K562 (cell line): ENCODE data around the gene NRIP2. TPM values are rescaled to one million over a fixed set of nuclear protein-coding genes. Genes with fewer than 3 reads are reported as not detected.
"Not testable (repeated sequence)": the region's sequence is repeated elsewhere in the genome, so short reads cannot be mapped to it uniquely, and the experiment has no call there.

Source experiments
- ATAC-seq: fragments of 200-7000 bp; cut with Tn5 transposase; 3 replicates; pipeline ENCODE4 v1.9.1; 2020; ENCODE audit warnings: moderate library complexity
- BruUV-seq: library from RNA; stranded (reverse); fragments of 400-500 nt; replicated peaks from 2 replicates; lab custom pipeline; 2021; lab: Mats Ljungman, UMichigan
- CTCF ChIA-PET: fragments of 300-600 bp; formaldehyde crosslinking; extraction: SDS; loops from one replicate; lab custom pipeline; 2021; ENCODE audit warnings: low intra/inter-chr PET ratio; lab: Yijun Ruan, JAX
- POLR2A ChIA-PET: fragments of 300-600, 350-650 bp; sonication (Branson Sonifier 250); formaldehyde crosslinking; extraction: SDS; loops from one replicate; lab custom pipeline; 2021; ENCODE audit warnings: antibody characterized with exemption, inconsistent platforms; lab: Yijun Ruan, JAX
- DNase-seq, 4 experiments: peaks; one replicate each; pipeline versions ENCODE4 v3.0.0 to v3.0.0-alpha.2; 2011 to 2018; ENCODE audit warnings: low spot score in 3 of 4, mixed read lengths in 3 of 4; ENCODE audit errors: extremely low read depth in 1 of 4
- FAIRE-seq: peaks from 2 replicates; lab custom pipeline; 2011; peaks lifted over from hg19 to GRCh38; lab: Jason Lieb, UNC
- H2AFZ ChIP-seq: 2 replicates; pipeline ENCODE4 v1.6.0; 2011; ENCODE audit warnings: low read depth, low read length, control low read depth, inconsistent platforms
- H3K27ac ChIP-seq: fragments of 200-600 bp; 3 replicates; pipeline ENCODE4 v1.8.0; 2011; ENCODE audit warnings: low read depth, mild to moderate bottlenecking, control low read depth, inconsistent platforms, low read length, moderate library complexity, mixed read lengths; ENCODE audit errors: extremely low read depth
- H3K27me3 ChIP-seq, 2 experiments: fragments of 300-600 bp in 1 of 2; 2 replicates in 1 of 2; 3 replicates in 1 of 2; pipeline versions ENCODE4 v1.6.0 to v1.8.0; 2011; ENCODE audit warnings: inconsistent platforms in 2 of 2, low read length in 2 of 2, mild to moderate bottlenecking in 1 of 2, mixed read lengths in 1 of 2, moderate library complexity in 1 of 2; ENCODE audit not compliant: control insufficient read depth in 2 of 2, insufficient read depth in 2 of 2
- H3K36me3 ChIP-seq: fragments of 300-600 bp; 3 replicates; pipeline ENCODE4 v1.8.0; 2011; ENCODE audit warnings: mild to moderate bottlenecking, low read length, inconsistent platforms; ENCODE audit not compliant: control insufficient read depth, insufficient read depth
- H3K4me1 ChIP-seq, 2 experiments: fragments of 200-600 bp in 1 of 2; replicated peaks in 1 of 2; 2 replicates in 1 of 2; 3 replicates in 1 of 2; pipeline versions ENCODE4 v1.5.1 to v1.8.0; 2011; ENCODE audit warnings: inconsistent platforms in 2 of 2, low read length in 2 of 2, mild to moderate bottlenecking in 1 of 2, mixed read lengths in 1 of 2, moderate library complexity in 1 of 2; ENCODE audit not compliant: control insufficient read depth in 2 of 2, insufficient read depth in 2 of 2
- H3K4me2 ChIP-seq: 2 replicates; pipeline ENCODE4 v1.6.1; 2011; ENCODE audit warnings: low read length, control low read depth, inconsistent platforms, mixed read lengths; ENCODE audit not compliant: insufficient read depth
- H3K4me3 ChIP-seq: fragments of 200-600 bp; sonication (generic), shearing (Covaris generic); 2 replicates; pipeline ENCODE4 v1.5.1; 2016; ENCODE audit warnings: control low read depth, inconsistent platforms
- H3K79me2 ChIP-seq: fragments of 200-600 bp; 3 replicates; pipeline ENCODE4 v1.8.0; 2011; ENCODE audit warnings: low read length, inconsistent platforms; ENCODE audit not compliant: control insufficient read depth, insufficient read depth
- H3K9ac ChIP-seq, 2 experiments: 2 replicates each; pipeline versions ENCODE4 v1.6.0 to v1.6.1; 2011; ENCODE audit warnings: low read depth in 2 of 2, low read length in 2 of 2, control low read depth in 1 of 2, inconsistent platforms in 1 of 2, mild to moderate bottlenecking in 1 of 2, mixed read lengths in 1 of 2; ENCODE audit not compliant: insufficient read depth in 1 of 2
- H3K9me1 ChIP-seq: one replicate; pipeline ENCODE4 v1.6.0; 2011; ENCODE audit warnings: inconsistent platforms, mild to moderate bottlenecking, low read length, moderate library complexity; ENCODE audit not compliant: control insufficient read depth, insufficient read depth
- H3K9me3 ChIP-seq: replicated peaks from 2 replicates; pipeline ENCODE4 v1.5.1; 2011; ENCODE audit warnings: low read depth, low read length, inconsistent platforms; ENCODE audit not compliant: control insufficient read depth, insufficient read depth
- H4K20me1 ChIP-seq: replicated peaks from 2 replicates; pipeline ENCODE4 v1.6.1; 2011; ENCODE audit warnings: low read length, inconsistent platforms, mixed read lengths; ENCODE audit not compliant: control insufficient read depth, insufficient read depth
- PTRF ChIP-seq: fragments of 450-650 bp; IDR thresholded peaks from 2 replicates; pipeline ENCODE4 v1.6.1; 2016; ENCODE audit warnings: mild to moderate bottlenecking, missing genetic modification characterization, missing compliant biosample characterization
- ZFPM2 ChIP-seq: fragments of 250-450 bp; sonication (Bioruptor Pico); IDR thresholded peaks from 2 replicates; pipeline ENCODE4 v1.5.1; 2022; ENCODE audit warnings: mild to moderate bottlenecking
- WGBS: fragments of 100-300 bp; shearing (Covaris generic); methylation state at CpG from one replicate; pipeline ENCODE4 v1.1.6; 2016; ENCODE audit warnings: low coverage, mixed read lengths; ENCODE audit not compliant: insufficient coverage; ENCODE audit errors: missing lambda C conversion rate; 5-methylcytosine and 5-hydroxymethylcytosine counted together
- in situ Hi-C: fragments of 300-500 bp; cut with MboI; formaldehyde crosslinking; loops from 4 replicates; pipeline ENCODE4 v1.15.0; 2018; ENCODE audit warnings: inconsistent platforms, mixed read lengths
- intact Hi-C: fragments of 100-400 bp; cut with micrococcal nuclease; formaldehyde crosslinking; loops from 2 replicates; pipeline ENCODE4 v1.14.2; 2022
- polyA plus RNA-seq, 8 experiments: library from polyadenylated mRNA; depleted of rRNA in 4 of 8; stranded (reverse) in 5 of 8; unstranded in 3 of 8; fragments of >200 nt; fragmentation: Nextera tagmentation in 2 of 8; fragmentation: Illumina TruSeq in 1 of 8; extraction: Ambion mirVana in 2 of 8; extraction: Trizol in 1 of 8; gene quantifications; 2 replicates each; pipeline versions ENCODE4 v1.2.1 to v1.2.3, GENCODE V29; 2011 to 2014; ENCODE audit warnings: inconsistent platforms in 1 of 8, missing spikeins in 1 of 8
- total RNA-seq, 7 experiments: library from RNA; depleted of rRNA in 6 of 7; stranded (reverse); fragments of >200 nt in 6 of 7; fragmentation: Illumina TruSeq in 2 of 7; extraction: Trizol in 2 of 7; gene quantifications; 2 replicates each; pipeline versions ENCODE4 v1.2.1 to v1.2.3, GENCODE V29; 2011 to 2021; ENCODE audit warnings: low replicate concordance in 1 of 7
- TF ChIP-seq, protein P1 (sequence below): fragments of 250-450 bp; sonication (Bioruptor Pico); IDR thresholded peaks from 2 replicates; pipeline ENCODE4 v1.4.0; 2020; ENCODE audit warnings: mild to moderate bottlenecking
- TF ChIP-seq, protein P2 (sequence below): fragments of 450-650 bp; IDR thresholded peaks from 2 replicates; pipeline ENCODE4 v1.7.0; 2016; ENCODE audit warnings: borderline replicate concordance
- TF ChIP-seq, protein P3 (sequence below): fragments of 250-450 bp; sonication (Bioruptor Pico); IDR thresholded peaks from 2 replicates; pipeline ENCODE4 v1.4.0; 2020; ENCODE audit warnings: mild to moderate bottlenecking, moderate library complexity

The NRIP2 gene
- total and polyA plus RNA-seq, 9 of the 15 experiments (the other 6 are each of a cell fraction or from before 2014, with no cell fraction given) = 0.07 to 0.10 TPM; not detected in 7

DNA sequence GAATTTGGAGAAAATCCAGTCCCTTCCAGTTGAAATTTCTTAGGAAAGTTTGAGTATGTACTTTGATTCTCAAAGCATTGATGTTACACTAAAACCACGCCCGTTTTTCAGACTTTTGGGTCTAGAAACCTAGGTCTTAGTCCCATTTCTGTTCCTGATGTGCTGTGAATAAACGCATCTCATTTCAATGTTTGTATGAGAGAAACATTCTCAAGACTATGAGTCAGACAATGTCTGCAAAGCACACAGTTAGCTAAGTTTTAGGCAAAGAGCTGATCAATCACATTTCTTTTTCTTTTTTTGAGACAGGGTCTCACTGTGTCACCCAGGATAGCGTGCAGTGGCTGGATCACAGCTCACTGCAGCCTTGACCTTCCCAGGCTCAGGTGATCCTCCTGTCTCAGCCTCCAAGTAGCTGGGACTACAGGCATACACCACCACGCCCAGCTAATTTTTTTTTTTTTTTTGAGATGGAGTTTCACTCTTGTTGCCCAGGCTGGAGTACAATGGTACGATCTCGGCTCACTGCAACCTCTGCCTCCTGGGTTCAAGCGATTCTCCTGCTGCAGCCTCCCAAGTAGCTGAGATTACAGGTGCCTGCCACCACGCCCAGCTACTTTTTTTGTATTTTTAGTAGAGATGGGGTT is 34.3 kb upstream of the NRIP2 start:
- DNase-seq, intact Hi-C loops, FAIRE-seq, H3K79me2 ChIP-seq, CTCF ChIA-PET, H4K20me1 ChIP-seq, H3K9me1 ChIP-seq, H3K27ac ChIP-seq, in situ Hi-C loops, H3K9me3 ChIP-seq, H3K4me1 ChIP-seq, H2AFZ ChIP-seq, ATAC-seq, H3K4me2 ChIP-seq, H3K4me3 ChIP-seq, POLR2A ChIA-PET, BruUV-seq, H3K27me3 ChIP-seq, H3K9ac ChIP-seq: not testable (repeated sequence)
- 73% methylated on average over 5 of the region's 9 CpGs for WGBS
- peaks cover 74% of the 10 kb centered on the region for H3K36me3 ChIP-seq

DNA sequence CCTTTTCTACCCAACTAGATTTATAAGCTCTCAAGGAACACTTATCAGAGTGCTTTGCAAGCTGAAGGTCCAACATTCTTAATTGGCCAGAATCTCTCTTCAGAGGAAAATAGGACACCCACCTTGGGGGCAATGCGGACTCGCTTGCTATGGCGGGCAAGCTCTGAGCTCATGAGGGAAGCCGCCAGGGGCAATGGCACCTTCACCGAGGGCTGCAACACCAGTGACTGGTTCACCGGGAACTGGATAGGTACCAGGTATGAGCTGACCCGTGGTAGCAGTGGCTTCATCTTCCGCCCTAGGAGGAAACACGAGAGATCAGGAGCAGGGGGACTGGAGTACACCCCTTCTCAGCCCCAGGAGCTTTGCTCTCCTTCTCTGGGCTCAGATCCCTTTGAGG is 29.4 kb upstream of the NRIP2 start:
- ATAC-seq = no peak
- Histone ChIP-seq H3K9ac (no peak overlapping the region), H3K9me1 (no peaks in the 10 kb centered on the region), H3K4me2 (no peak overlapping the region), H3K4me1 (no peaks in the 10 kb centered on the region), H4K20me1 (no peaks in the 10 kb centered on the region; the same call in 1 of the 2 replicates), H3K27me3 (no peaks in the 10 kb centered on the region), H3K79me2 (no peaks in the 10 kb centered on the region), H3K9me3 (no peaks in the 10 kb centered on the region), H3K4me3 (no peak overlapping the region), H3K27ac (no peak overlapping the region), H3K36me3 (peaks cover 74% of the 10 kb centered on the region; the same call in 2 of the 3 replicates), H2AFZ (no peak overlapping the region)
- no peak for DNase-seq
- TF ChIP-seq, protein P1, sequence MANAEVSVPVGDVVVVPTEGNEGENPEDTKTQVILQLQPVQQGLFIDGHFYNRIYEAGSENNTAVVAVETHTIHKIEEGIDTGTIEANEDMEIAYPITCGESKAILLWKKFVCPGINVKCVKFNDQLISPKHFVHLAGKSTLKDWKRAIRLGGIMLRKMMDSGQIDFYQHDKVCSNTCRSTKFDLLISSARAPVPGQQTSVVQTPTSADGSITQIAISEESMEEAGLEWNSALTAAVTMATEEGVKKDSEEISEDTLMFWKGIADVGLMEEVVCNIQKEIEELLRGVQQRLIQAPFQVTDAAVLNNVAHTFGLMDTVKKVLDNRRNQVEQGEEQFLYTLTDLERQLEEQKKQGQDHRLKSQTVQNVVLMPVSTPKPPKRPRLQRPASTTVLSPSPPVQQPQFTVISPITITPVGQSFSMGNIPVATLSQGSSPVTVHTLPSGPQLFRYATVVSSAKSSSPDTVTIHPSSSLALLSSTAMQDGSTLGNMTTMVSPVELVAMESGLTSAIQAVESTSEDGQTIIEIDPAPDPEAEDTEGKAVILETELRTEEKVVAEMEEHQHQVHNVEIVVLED (CRISPR knock-in tag) = no peak
- TF ChIP-seq, protein P2, sequence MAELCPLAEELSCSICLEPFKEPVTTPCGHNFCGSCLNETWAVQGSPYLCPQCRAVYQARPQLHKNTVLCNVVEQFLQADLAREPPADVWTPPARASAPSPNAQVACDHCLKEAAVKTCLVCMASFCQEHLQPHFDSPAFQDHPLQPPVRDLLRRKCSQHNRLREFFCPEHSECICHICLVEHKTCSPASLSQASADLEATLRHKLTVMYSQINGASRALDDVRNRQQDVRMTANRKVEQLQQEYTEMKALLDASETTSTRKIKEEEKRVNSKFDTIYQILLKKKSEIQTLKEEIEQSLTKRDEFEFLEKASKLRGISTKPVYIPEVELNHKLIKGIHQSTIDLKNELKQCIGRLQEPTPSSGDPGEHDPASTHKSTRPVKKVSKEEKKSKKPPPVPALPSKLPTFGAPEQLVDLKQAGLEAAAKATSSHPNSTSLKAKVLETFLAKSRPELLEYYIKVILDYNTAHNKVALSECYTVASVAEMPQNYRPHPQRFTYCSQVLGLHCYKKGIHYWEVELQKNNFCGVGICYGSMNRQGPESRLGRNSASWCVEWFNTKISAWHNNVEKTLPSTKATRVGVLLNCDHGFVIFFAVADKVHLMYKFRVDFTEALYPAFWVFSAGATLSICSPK = no peak
- TF ChIP-seq ZFPM2 (no peak), PTRF (tag) (no peak)
- TF ChIP-seq, protein P3, sequence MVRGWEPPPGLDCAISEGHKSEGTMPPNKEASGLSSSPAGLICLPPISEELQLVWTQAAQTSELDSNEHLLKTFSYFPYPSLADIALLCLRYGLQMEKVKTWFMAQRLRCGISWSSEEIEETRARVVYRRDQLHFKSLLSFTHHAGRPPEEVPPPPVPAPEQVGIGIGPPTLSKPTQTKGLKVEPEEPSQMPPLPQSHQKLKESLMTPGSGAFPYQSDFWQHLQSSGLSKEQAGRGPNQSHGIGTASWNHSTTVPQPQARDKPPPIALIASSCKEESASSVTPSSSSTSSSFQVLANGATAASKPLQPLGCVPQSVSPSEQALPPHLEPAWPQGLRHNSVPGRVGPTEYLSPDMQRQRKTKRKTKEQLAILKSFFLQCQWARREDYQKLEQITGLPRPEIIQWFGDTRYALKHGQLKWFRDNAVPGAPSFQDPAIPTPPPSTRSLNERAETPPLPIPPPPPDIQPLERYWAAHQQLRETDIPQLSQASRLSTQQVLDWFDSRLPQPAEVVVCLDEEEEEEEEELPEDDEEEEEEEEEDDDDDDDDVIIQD (CRISPR knock-in tag) = no peak
- no TSS peak for BruUV-seq
- in situ Hi-C loops (no loop called here), intact Hi-C loops (no loop called here)
- POLR2A ChIA-PET = interaction anchor here (0.5 to 1.2 kb wide), 3 partner anchors 11 to 170 kb away, joined by 3 to 6 read pairs (median 6); partner anchors contain the start of genes FOXM1 and RHNO1
- no peak for FAIRE-seq
- 97% methylated on average over 9 of the region's 9 CpGs for WGBS
- CTCF ChIA-PET = no interaction called here
